H1 (cell line): Measurements from ENCODE around the gene MRPS10. TPM values are rescaled to one million over a fixed set of nuclear protein-coding genes. Genes with fewer than 3 reads are reported as not detected.
"Not testable (repeated sequence)": the region's sequence is repeated elsewhere in the genome, so short reads cannot be mapped to it uniquely, and the experiment has no call there.

Experiments used
- CTCF ChIA-PET: fragments of 300-600 bp; sonication (Branson Sonifier 250); formaldehyde crosslinking; loops from one replicate; lab custom pipeline; 2021; ENCODE audit not compliant: partially characterized antibody; lab: Charles Lee
- POLR2A ChIA-PET: fragments of 300-600 bp; sonication (Branson Sonifier 250); formaldehyde crosslinking; loops from one replicate; lab custom pipeline; 2021; ENCODE audit warnings: inconsistent platforms; ENCODE audit not compliant: partially characterized antibody; lab: Charles Lee
- DNase-seq, 2 experiments: peaks; one replicate each; pipeline versions ENCODE4 v3.0.0 to v3.0.0-alpha.2; 2010 to 2022; ENCODE audit warnings: low spot score in 2 of 2, low read depth in 1 of 2, mixed read lengths in 1 of 2
- FAIRE-seq: peaks from 2 replicates; lab custom pipeline; 2011; peaks lifted over from hg19 to GRCh38; lab: Jason Lieb, UNC
- H2AFZ ChIP-seq: 2 replicates; pipeline ENCODE4 v1.8.1; 2012; ENCODE audit warnings: low read length, inconsistent platforms
- H2AK5ac ChIP-seq: 2 replicates; pipeline ENCODE4 v1.6.1; 2013; ENCODE audit warnings: low read depth, low read length
- H2BK120ac ChIP-seq: replicated peaks from 2 replicates; pipeline ENCODE3; 2013; ENCODE audit warnings: low read depth, low read length, inconsistent platforms
- H2BK12ac ChIP-seq: 2 replicates; pipeline ENCODE4 v1.6.1; 2013; ENCODE audit warnings: low read depth, low read length
- H2BK15ac ChIP-seq: 2 replicates; pipeline ENCODE4 v1.6.1; 2013; ENCODE audit warnings: low read length
- H2BK20ac ChIP-seq: 2 replicates; pipeline ENCODE4 v1.6.1; 2013; ENCODE audit warnings: low read length
- H2BK5ac ChIP-seq: 2 replicates; pipeline ENCODE4 v1.6.1; 2013; ENCODE audit warnings: low read depth, low read length
- H3K14ac ChIP-seq: 2 replicates; pipeline ENCODE4 v1.6.1; 2013; ENCODE audit warnings: inconsistent platforms; ENCODE audit not compliant: insufficient read length
- H3K18ac ChIP-seq: 2 replicates; pipeline ENCODE4 v1.6.1; 2013; ENCODE audit warnings: low read length; ENCODE audit errors: extremely low read depth
- H3K23ac ChIP-seq: 2 replicates; pipeline ENCODE4 v1.6.1; 2013; ENCODE audit warnings: inconsistent platforms; ENCODE audit not compliant: insufficient read length
- H3K23me2 ChIP-seq: 2 replicates; pipeline ENCODE4 v1.6.1; 2013; ENCODE audit warnings: low read depth, low read length
- H3K27ac ChIP-seq: 2 replicates; pipeline ENCODE4 v1.6.1; 2011; ENCODE audit warnings: low read depth, low read length, inconsistent platforms
- H3K27me3 ChIP-seq, 4 experiments: replicated peaks in 1 of 4; 1 replicate in 1 of 4; 2 replicates in 3 of 4; pipeline versions ENCODE4 v1.6.1 to v1.8.1; 2011 to 2013; ENCODE audit warnings: low read length in 3 of 4, mild to moderate bottlenecking in 3 of 4, inconsistent platforms in 2 of 4, mixed read lengths in 2 of 4, moderate library complexity in 1 of 4; ENCODE audit not compliant: control insufficient read depth in 3 of 4, insufficient read depth in 3 of 4; ENCODE audit errors: extremely low read depth in 1 of 4
- H3K36me3 ChIP-seq, 4 experiments: 2 replicates each; pipeline versions ENCODE4 v1.6.1 to v1.8.1; 2011 to 2013; ENCODE audit warnings: mild to moderate bottlenecking in 4 of 4, low read length in 3 of 4, moderate library complexity in 2 of 4, control low read depth in 1 of 4, inconsistent platforms in 1 of 4; ENCODE audit not compliant: insufficient read depth in 4 of 4, control insufficient read depth in 2 of 4
- H3K4ac ChIP-seq: replicated peaks from 2 replicates; pipeline ENCODE3; 2013; ENCODE audit warnings: low read length, low read depth, mixed read lengths, inconsistent platforms; ENCODE audit not compliant: insufficient read length
- H3K4me1 ChIP-seq, 4 experiments: replicated peaks in 1 of 4; 1 replicate in 1 of 4; 2 replicates in 3 of 4; pipeline versions ENCODE4 v1.6.1 to v1.8.1; 2011 to 2013; ENCODE audit warnings: low read length in 3 of 4, inconsistent platforms in 2 of 4, mixed read lengths in 1 of 4; ENCODE audit not compliant: insufficient read depth in 4 of 4, control insufficient read depth in 3 of 4
- H3K4me2 ChIP-seq, 2 experiments: 2 replicates each; pipeline versions ENCODE4 v1.6.1 to v1.8.1; 2011 to 2013; ENCODE audit warnings: low read depth in 2 of 2, low read length in 2 of 2, control low read depth in 1 of 2, inconsistent platforms in 1 of 2, mild to moderate bottlenecking in 1 of 2; ENCODE audit not compliant: insufficient read depth in 1 of 2
- H3K4me3 ChIP-seq, 4 experiments: fragments of 200-600, 300-600 bp in 1 of 4; sonication (generic), shearing (Covaris generic), sonication (Bioruptor Twin) in 1 of 4; 2 replicates each; pipeline versions ENCODE4 v1.5.1 to v1.8.1; 2011 to 2016; ENCODE audit warnings: low read length in 4 of 4, low read depth in 3 of 4, control low read depth in 2 of 4, inconsistent platforms in 2 of 4, mild to moderate bottlenecking in 2 of 4, mixed read lengths in 1 of 4, moderate library complexity in 1 of 4; ENCODE audit not compliant: insufficient read depth in 2 of 4; ENCODE audit errors: extremely low read depth in 1 of 4
- H3K56ac ChIP-seq: replicated peaks from 2 replicates; pipeline ENCODE3; 2013; ENCODE audit warnings: low read depth, mild to moderate bottlenecking, mixed read lengths, low read length, inconsistent platforms; ENCODE audit not compliant: insufficient read length
- H3K79me1 ChIP-seq: 2 replicates; pipeline ENCODE4 v1.6.1; 2013; ENCODE audit warnings: low read depth, low read length, control low read depth
- H3K79me2 ChIP-seq, 2 experiments: 2 replicates each; pipeline versions ENCODE4 v1.6.1 to v1.8.1; 2012 to 2013; ENCODE audit warnings: low read length in 2 of 2, mild to moderate bottlenecking in 2 of 2, inconsistent platforms in 1 of 2; ENCODE audit not compliant: insufficient read depth in 2 of 2, control insufficient read depth in 1 of 2
- H3K9ac ChIP-seq, 4 experiments: replicated peaks in 1 of 4; 1 replicate in 1 of 4; 2 replicates in 3 of 4; pipeline versions ENCODE4 v1.6.1 to v1.8.1; 2011 to 2013; ENCODE audit warnings: low read depth in 3 of 4, low read length in 3 of 4, control low read depth in 2 of 4, mild to moderate bottlenecking in 2 of 4, moderate library complexity in 2 of 4, inconsistent platforms in 1 of 4; ENCODE audit errors: extremely low read depth in 1 of 4
- H3K9me3 ChIP-seq, 2 experiments: 2 replicates each; pipeline versions ENCODE4 v1.6.1 to v1.8.1; 2012 to 2013; ENCODE audit warnings: mild to moderate bottlenecking in 2 of 2, moderate library complexity in 2 of 2, control low read depth in 1 of 2, inconsistent platforms in 1 of 2, low read depth in 1 of 2, low read length in 1 of 2, mixed read lengths in 1 of 2; ENCODE audit not compliant: insufficient read depth in 2 of 2
- H4K20me1 ChIP-seq, 2 experiments: replicated peaks in 1 of 2; 2 replicates each; pipeline versions ENCODE3 to v1.8.1; 2011 to 2013; ENCODE audit warnings: inconsistent platforms in 2 of 2, low read length in 2 of 2, mild to moderate bottlenecking in 1 of 2; ENCODE audit not compliant: insufficient read depth in 2 of 2, control insufficient read depth in 1 of 2
- H4K5ac ChIP-seq: 2 replicates; pipeline ENCODE4 v1.6.1; 2013; ENCODE audit warnings: low read length, low read depth, mixed read lengths, inconsistent platforms; ENCODE audit not compliant: insufficient read length
- H4K8ac ChIP-seq: 2 replicates; pipeline ENCODE4 v1.8.0; 2013; ENCODE audit warnings: mild to moderate bottlenecking, moderate library complexity, low read length, inconsistent platforms; ENCODE audit not compliant: insufficient read depth; ENCODE audit errors: extremely low read depth
- H4K91ac ChIP-seq: replicated peaks from 2 replicates; pipeline ENCODE3; 2013; ENCODE audit warnings: low read length, mixed read lengths, inconsistent platforms; ENCODE audit not compliant: insufficient read length
- GABPA ChIP-seq: IDR thresholded peaks from 2 replicates; pipeline ENCODE4 v1.6.1; 2011; ENCODE audit warnings: mild to moderate bottlenecking, low read length, moderate library complexity, borderline replicate concordance; ENCODE audit not compliant: insufficient read depth
- KDM5A ChIP-seq: fragments of 200-600 bp; IDR thresholded peaks from 2 replicates; pipeline ENCODE4 v1.7.1; 2012; ENCODE audit warnings: mild to moderate bottlenecking, low read length, inconsistent platforms, mixed read lengths
- SP2 ChIP-seq: IDR thresholded peaks from 2 replicates; pipeline ENCODE4 v1.6.1; 2012; ENCODE audit warnings: mild to moderate bottlenecking, low read length, inconsistent platforms
- WGBS, 2 experiments: shearing (Covaris generic) in 1 of 2; methylation state at CpG; one replicate each; pipeline versions ENCODE4 v1.1.6 to v1.1.7; 2013 to 2015; ENCODE audit warnings: low lambda C conversion rate in 2 of 2, mixed read lengths in 2 of 2, inconsistent platforms in 1 of 2, low coverage in 1 of 2, missing lambda C conversion rate in 1 of 2; ENCODE audit not compliant: insufficient replicate concordance in 2 of 2, insufficient coverage in 1 of 2, insufficient read length in 1 of 2; ENCODE audit errors: extremely low coverage in 1 of 2, missing lambda C conversion rate in 1 of 2; 5-methylcytosine and 5-hydroxymethylcytosine counted together
- polyA plus RNA-seq, 7 experiments: library from polyadenylated mRNA; depleted of rRNA in 3 of 7; stranded (reverse) in 5 of 7; unstranded in 2 of 7; fragments of >200 nt in 5 of 7; fragments of 200-250 nt in 2 of 7; gene quantifications; 1 replicate in 5 of 7; 2 replicates in 1 of 7; 4 replicates in 1 of 7; pipeline versions ENCODE4 v1.2.1 to v1.2.3, GENCODE V29; 2011 to 2013; ENCODE audit warnings: missing spikeins in 2 of 7, mixed read lengths in 2 of 7
- total RNA-seq: library from RNA; stranded (reverse); fragmentation: NEBNext Ultra II Directional; extraction: Animal tissue kit (Norgen Biotek cat#: 25700); gene quantifications from 2 replicates; pipeline ENCODE4 v1.2.1, GENCODE V29; 2021

Gene MRPS10
- total and polyA plus RNA-seq, 2 of the 8 experiments (the other 6 are each of a cell fraction or from before 2014, with no cell fraction given), result 20.5 to 33.6 TPM

DNA sequence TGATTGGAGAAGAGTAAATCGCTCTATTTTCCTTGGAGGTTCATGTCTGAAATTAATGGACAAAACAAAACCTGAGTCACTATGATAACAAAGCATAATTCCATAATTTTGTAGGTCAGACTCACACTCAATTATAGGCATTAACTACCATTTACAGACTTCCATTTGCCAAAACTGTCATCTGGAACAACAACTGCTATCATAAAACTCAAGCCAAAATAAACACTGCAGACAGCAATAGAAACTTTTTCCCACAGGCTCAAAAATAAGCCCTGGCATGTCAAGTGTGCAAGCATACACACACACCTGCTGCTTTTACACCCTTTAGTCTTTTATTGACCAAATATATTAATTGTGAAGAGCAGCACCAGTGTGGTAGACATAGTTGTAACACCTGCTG is 7.1 kb downstream of the MRPS10 start (continued):
- TF ChIP-seq SP2, result no peak
- TF ChIP-seq KDM5A, result no peak
- TF ChIP-seq GABPA, result no peak

DNA sequence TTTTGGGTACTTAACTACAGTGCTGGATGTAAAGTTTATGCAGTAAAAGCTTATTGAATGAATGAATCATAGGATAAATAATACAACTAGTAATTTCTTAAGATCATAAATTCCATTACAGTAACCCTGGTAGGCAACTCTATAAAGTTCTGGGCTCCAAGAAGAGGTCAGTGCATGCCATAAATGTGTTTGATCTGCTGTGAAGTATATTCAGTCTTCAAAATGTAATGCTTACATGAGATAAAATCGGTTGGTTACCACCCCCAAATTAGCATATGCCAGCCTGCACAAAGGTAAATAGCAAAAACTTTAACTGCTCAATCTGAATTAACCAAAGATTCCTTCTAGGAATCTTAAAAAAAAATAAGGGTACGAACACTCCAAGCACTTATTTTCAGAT is 10.1 kb downstream of the MRPS10 start:
- H4K91ac ChIP-seq, H2AK5ac ChIP-seq, H2AFZ ChIP-seq, H4K5ac ChIP-seq, DNase-seq, H3K23me2 ChIP-seq, FAIRE-seq, H3K4me3 ChIP-seq, H3K27me3 ChIP-seq, H3K79me1 ChIP-seq, H3K79me2 ChIP-seq, H2BK5ac ChIP-seq, H2BK15ac ChIP-seq, H3K27ac ChIP-seq, POLR2A ChIA-PET, H3K9ac ChIP-seq, H4K8ac ChIP-seq, H3K4ac ChIP-seq, H3K9me3 ChIP-seq, H3K14ac ChIP-seq, H2BK120ac ChIP-seq, H3K56ac ChIP-seq, H2BK20ac ChIP-seq, CTCF ChIA-PET, H2BK12ac ChIP-seq, H4K20me1 ChIP-seq, H3K18ac ChIP-seq, H3K4me2 ChIP-seq, H3K23ac ChIP-seq, H3K4me1 ChIP-seq: not testable (repeated sequence)
- 95% methylated on average over 2 of the region's 2 CpGs; no CpG with 5 or more reads in 1 of the 2 experiments for WGBS, 2 experiments
- H3K36me3 ChIP-seq, result peaks cover 13 to 50% (median 34%) of the 10 kb centered on the region in 4 experiments; a peak in 7 of 8 replicates
